Stimulated activated CD4-positive, alpha-beta T cell treated with anti-CD3 and anti-CD28 coated beads, Interleukin-15, amount 100 ng/mL, for 24 hours (primary cell): Measurements from ENCODE around the gene CPAMD8.
"Not testable (repeated sequence)": the region's sequence is repeated elsewhere in the genome, so short reads cannot be mapped to it uniquely, and the experiment has no call there.

ENCODE experiments used
- DNase-seq: peaks from one replicate; pipeline ENCODE4 v3.0.0-alpha.2; 2020

CPAMD8 gene

DNA sequence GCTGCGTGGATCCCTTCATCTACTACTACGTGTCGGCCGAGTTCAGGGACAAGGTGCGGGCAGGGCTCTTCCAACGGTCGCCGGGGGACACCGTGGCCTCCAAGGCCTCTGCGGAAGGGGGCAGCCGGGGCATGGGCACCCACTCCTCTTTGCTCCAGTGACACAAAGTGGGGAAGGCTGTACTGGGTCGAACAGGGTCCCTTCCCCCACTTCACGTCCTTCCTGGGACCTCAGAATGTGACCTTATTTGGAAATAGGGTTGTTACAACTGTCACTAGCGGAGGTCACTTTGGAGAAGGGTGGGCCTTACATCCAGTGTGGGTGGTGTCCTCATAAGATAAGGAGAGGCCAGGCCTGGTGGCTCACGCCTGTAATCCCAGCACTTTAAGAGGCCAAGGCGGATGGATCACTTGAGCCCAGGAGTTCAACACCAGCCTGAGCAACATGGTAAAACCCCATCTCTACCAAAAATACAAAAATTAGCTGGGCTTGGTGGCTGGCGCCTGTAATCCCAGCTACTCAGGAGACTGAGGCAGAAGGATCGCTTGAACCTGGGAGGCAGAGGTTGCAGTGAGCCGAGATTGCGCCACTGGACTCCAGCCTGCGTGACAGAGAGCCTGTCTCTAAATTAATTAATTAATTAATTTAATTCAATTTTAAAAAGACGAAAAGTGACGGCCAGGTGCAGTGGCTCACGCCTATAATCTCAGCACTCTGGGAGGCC, 136.0 kb downstream of the CPAMD8 start:
- DNase-seq: no peak

DNA sequence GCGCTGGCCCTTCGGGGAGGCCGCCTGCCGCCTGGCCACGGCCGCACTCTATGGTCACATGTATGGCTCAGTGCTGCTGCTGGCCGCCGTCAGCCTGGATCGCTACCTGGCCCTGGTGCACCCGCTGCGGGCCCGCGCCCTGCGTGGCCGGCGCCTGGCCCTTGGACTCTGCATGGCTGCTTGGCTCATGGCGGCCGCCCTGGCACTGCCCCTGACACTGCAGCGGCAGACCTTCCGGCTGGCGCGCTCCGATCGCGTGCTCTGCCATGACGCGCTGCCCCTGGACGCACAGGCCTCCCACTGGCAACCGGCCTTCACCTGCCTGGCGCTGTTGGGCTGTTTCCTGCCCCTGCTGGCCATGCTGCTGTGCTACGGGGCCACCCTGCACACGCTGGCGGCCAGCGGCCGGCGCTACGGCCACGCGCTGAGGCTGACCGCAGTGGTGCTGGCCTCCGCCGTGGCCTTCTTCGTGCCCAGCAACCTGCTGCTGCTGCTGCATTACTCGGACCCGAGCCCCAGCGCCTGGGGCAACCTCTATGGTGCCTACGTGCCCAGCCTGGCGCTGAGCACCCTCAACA, 136.6 kb downstream of the CPAMD8 start:
- no peak for DNase-seq

DNA sequence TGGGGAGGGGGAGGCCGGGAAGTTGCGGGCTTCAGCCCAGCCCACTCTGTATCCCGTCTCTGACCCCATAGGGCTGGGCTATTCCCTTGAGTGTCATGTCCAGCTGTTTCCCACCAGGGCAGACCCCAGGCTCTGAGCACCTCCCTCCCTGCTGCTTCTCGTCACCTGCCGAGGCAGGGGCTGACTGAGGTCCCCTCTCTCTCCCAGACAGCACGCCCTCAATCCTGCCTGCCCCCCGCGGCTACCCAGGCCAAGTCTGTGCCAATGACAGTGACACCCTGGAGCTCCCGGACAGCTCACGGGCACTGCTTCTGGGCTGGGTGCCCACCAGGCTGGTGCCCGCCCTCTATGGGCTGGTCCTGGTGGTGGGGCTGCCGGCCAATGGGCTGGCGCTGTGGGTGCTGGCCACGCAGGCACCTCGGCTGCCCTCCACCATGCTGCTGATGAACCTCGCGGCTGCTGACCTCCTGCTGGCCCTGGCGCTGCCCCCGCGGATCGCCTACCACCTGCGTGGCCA, 137.2 kb downstream of the CPAMD8 start:
- no peak for DNase-seq

DNA sequence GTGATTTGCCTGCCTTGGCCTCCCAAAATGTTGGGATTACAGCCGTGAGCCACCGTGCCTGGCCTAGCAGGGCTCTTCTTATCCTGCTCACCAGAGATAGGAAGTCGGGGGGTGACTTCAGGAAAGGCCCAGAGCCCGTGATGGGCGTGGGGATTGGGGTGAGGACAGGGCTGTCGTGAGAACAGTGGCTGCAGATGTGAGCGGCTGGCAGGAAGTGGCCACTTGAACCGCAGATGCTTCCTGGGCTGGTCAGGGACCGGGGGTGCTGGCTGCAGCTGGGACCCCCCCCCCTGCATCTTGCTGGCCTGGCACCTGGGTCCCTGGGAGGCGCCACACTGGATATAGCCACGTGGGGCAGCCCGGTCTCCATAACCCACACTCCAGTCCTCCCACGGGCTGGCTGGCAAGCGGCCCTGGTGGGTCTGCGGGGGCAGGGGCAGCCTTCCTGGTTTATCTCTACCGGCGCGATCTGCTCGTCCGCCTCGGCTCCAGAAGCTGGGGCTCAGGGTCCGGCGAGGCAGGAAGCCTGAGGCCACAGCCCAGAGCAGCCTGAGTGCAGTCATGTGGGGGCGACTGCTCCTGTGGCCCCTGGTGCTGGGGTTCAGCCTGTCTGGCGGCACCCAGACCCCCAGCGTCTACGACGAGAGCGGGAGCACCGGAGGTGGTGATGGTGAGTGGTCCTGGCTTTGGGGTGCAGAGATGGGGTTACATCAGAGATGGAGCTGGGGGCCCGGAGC, 137.8 kb downstream of the CPAMD8 start, which contains the start of gene F2RL3:
Gene F2RL3 (plus strand): TSS at position 371 of the 737 bp plus-strand sequence. CDS start 191 bp downstream, at position 562.
- DNase-seq: no peak

DNA sequence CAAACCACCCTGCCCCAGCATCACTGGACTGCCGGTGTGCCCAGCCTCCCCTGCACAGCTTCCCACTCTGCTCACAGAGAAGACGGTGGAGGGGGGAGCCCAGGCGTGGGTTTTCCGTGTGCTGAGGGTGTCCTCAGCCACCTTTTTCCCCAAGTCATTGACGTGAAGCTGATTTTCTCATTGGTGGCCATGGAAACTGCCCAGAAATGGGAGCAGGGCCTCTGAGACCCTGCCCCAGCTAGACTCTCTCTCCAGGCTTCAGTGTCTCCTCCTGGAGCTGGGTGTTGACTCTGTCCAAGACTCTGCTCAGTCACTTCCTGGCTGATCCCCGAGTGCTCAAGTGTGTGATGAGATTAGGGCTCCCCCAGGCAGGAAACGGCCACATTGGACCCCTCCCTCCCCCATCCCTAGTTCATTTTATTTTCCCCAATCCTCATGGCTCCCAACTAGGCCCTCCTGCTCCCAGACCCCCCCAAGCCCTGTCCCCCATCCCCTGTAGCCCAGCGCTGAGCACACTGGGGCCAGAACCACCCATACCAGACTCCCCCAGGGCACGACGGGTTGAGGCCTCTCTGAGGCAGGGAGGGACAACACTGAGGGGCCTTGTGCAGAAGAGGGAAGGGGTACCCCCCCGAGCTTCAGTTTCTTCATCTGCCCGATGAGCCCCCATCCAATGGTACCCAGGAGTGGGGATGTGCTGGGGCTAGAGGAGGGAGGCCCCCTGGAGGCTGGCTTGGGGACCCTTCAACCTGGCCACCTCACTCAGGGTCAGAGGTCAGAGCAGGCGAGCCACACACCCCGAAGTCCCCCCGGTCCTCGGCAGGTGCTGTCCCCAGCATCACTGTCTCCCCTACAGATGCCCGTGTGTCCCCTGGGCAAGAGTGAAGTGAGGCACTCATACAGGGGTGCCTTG, 139.0 kb downstream of the CPAMD8 start:
- no peak for DNase-seq

DNA sequence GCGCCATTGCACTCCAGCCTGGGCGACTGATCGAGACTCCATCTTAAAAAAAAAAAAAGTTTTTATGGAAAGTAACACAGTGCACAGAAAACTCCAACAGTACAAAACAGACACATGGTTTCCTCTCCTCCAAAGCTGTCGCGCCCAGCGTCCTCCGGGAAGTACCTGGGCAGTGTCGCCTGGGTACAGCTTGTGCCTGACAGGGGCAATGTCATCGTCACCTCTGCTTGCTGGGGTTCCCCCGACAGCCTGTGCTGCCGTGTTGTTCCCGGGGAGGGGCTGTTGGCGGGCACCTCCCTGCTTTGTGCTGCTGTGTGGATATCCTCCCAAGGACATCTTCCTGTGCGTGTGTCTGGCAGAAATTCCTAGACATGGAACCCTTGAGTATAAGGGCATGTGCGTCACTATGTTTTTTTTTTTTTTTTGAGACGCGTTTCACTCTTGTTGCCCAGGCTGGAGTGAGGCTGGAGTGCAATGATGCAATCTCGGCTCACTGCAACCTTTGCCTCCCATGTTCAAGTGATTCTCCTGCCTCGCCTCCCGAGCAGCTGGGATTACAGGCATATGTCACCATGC, 140.2 kb downstream of the CPAMD8 start:
- no peak for DNase-seq

GRCh38 chr19:16885166-16885565, 141.4 kb downstream of the CPAMD8 start:
- DNase-seq: no peak

DNA sequence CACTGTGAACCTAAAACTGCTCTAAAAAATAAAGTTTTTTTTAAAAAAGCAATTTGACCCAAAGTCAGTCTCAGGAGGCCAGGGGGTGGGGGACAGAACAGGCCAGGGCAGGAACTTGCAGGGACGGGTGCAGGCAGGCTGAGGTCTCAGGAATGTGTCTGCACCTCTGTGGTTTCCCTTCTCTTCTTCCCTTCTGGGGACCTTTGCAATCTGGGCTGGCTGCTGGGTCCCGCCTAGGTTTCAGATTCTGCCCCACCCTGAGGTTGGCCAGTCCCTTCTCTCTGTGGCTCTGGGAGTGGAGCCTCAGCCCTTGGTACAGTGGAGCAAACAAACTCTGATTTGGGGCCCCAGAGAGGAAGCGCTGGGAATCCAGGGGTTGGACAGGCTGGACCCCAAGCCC, 143.1 kb downstream of the CPAMD8 start:
- no peak for DNase-seq

DNA sequence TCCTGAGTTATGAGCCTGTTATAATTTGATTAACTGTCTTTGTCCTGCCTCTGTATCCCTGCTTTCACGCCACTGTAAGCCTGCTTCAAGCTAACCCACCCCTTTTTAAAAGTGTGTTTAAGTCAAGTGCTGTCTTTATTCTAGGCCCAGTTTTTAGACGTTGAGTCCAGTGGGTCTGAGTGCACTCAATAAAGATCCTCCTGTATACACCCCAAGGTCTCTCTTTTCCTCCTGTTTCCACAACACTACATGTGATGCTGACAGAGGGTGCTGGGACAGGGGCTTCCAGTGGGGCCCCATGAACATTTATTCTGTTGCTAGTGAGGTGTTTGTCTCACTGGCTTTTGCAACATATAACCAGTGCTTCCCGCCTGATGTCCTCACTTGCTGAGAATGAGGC, 144.5 kb downstream of the CPAMD8 start:
- DNase-seq: no peak

GRCh38 chr19:16880884-16881554, 145.6 kb downstream of the CPAMD8 start:
- DNase-seq: no peak

- DNase-seq: no peak
Observed at GRCh38 chr19:16878181-16878965, 148.2 kb downstream of the CPAMD8 start.

GRCh38 chr19:16877581-16877980, 149.0 kb downstream of the CPAMD8 start:
- no peak for DNase-seq

GRCh38 chr19:16876904-16877361, 149.7 kb downstream of the CPAMD8 start:
- no peak for DNase-seq

GRCh38 chr19:16875584-16876555, 150.7 kb downstream of the CPAMD8 start:
- no peak for DNase-seq

GRCh38 chr19:16874978-16875299, 151.7 kb downstream of the CPAMD8 start:
- not testable (repeated sequence) for DNase-seq

GRCh38 chr19:16874250-16874977, 152.2 kb downstream of the CPAMD8 start:
- DNase-seq: no peak

DNA sequence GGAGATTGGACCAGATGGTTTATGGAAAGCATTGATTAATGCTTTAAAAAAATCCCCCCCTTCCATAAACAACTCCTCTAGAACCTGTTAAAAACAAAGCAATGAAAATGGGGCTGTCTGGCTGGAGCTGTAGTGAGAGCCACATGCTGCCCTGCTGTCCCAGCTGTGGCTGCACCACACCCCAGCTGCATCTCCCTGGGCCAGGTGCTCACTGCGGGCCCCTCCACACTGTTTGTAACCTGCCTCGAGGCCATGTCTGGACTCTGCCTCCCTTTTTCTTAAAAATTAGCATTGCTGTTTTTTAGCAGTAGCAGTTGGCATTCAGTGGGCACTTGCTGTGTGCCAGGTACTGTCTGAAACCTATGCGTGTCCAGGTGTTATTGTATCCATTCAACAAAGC, 153.0 kb downstream of the CPAMD8 start:
- no peak for DNase-seq

DNA sequence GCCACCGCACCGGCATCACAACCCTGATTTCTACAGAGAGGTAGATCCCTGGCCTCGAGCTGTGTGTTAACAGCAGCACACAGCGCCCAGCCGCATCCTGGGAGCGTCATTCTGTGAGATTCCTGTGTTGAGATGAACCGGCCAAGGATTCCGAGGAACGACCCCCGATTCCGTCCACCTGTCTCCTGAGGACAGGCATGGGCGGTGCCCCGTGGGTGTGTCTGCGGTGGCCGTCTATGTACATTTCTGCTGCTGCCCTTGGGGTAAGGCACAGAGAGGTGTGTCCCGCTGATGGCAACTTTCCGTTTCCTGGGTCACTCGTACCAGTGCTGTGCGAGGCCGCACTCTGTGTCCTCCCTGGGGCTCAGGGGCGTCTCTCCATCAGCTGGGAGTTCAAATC, 153.9 kb downstream of the CPAMD8 start:
- DNase-seq: no peak

GRCh38 chr19:16871871-16872270, 154.7 kb downstream of the CPAMD8 start:
- DNase-seq: no peak
